SU-DHL-6 (cell line): ENCODE measurements around the gene UMODL1.

Experiments used
- H2AFZ ChIP-seq: fragments of 200-600 bp; sonication (generic); 2 replicates; pipeline ENCODE4 v1.6.1; 2014; ENCODE audit warnings: low read depth, mild to moderate bottlenecking, moderate library complexity, mixed read lengths, antibody characterized with exemption, low read length; ENCODE audit not compliant: severe bottlenecking
- H3F3A ChIP-seq: fragments of 200-600 bp; shearing (Covaris generic); 2 replicates; pipeline ENCODE4 v1.6.0; 2016; ENCODE audit warnings: antibody characterized with exemption, mild to moderate bottlenecking; ENCODE audit not compliant: insufficient read depth
- H3K27ac ChIP-seq: fragments of 200-600 bp; sonication (generic); 2 replicates; pipeline ENCODE4 v1.5.1; 2016; ENCODE audit warnings: low read depth, mild to moderate bottlenecking, low read length, moderate library complexity, mixed read lengths
- H3K27me3 ChIP-seq: fragments of 200-600 bp; sonication (generic), shearing (Covaris generic); 2 replicates; pipeline ENCODE4 v1.6.0; 2014; ENCODE audit warnings: mild to moderate bottlenecking, low read length
- H3K36me3 ChIP-seq: fragments of 200-600 bp; sonication (generic); 2 replicates; pipeline ENCODE4 v1.6.1; 2014; ENCODE audit warnings: mild to moderate bottlenecking, low read length, mixed read lengths
- H3K4me2 ChIP-seq: fragments of 300-600, 200-600 bp; shearing (Covaris generic), sonication (generic); 2 replicates; pipeline ENCODE4 v1.6.0; 2014; ENCODE audit warnings: low read length, low read depth, mild to moderate bottlenecking; ENCODE audit not compliant: poor library complexity, severe bottlenecking
- H3K4me3 ChIP-seq: fragments of 200-600 bp; sonication (generic); 2 replicates; pipeline ENCODE4 v1.5.1; 2014; ENCODE audit warnings: antibody characterized with exemption, low read length, mild to moderate bottlenecking, mixed read lengths; ENCODE audit not compliant: insufficient read depth, poor library complexity, severe bottlenecking
- H3K79me2 ChIP-seq: fragments of 200-600 bp; sonication (generic); 2 replicates; pipeline ENCODE4 v1.6.1; 2014; ENCODE audit warnings: mild to moderate bottlenecking, low read length, moderate library complexity; ENCODE audit not compliant: insufficient read depth
- H3K9ac ChIP-seq: fragments of 200-600 bp; sonication (generic); 2 replicates; pipeline ENCODE4 v1.7.0; 2014; ENCODE audit warnings: mild to moderate bottlenecking, low read length
- H3K9me2 ChIP-seq: fragments of 200-600 bp; sonication (generic); replicated peaks from 2 replicates; pipeline ENCODE4 v1.6.1; 2014; ENCODE audit warnings: low read length; ENCODE audit not compliant: insufficient read depth
- H3K9me3 ChIP-seq: fragments of 200-600 bp; sonication (generic); 2 replicates; pipeline ENCODE4 v1.6.1; 2014; ENCODE audit warnings: low read length, mixed read lengths; ENCODE audit not compliant: insufficient read depth
- H4K20me1 ChIP-seq: fragments of 200-600 bp; sonication (generic); 2 replicates; pipeline ENCODE4 v1.6.1; 2014; ENCODE audit warnings: low read depth, mild to moderate bottlenecking, antibody characterized with exemption, low read length, moderate library complexity, mixed read lengths
- CTCF ChIP-seq: fragments of 200-600 bp; sonication (generic); IDR thresholded peaks from one replicate; pipeline ENCODE4 v1.5.1; 2017; ENCODE audit warnings: antibody characterized with exemption, mild to moderate bottlenecking, low read length, moderate library complexity; ENCODE audit not compliant: insufficient read depth, poor library complexity, severe bottlenecking
- EZH2phosphoT487 ChIP-seq: fragments of 200-600 bp; sonication (generic), shearing (Covaris generic); conservative IDR thresholded peaks from 2 replicates; pipeline ENCODE4 v1.6.1; 2018; ENCODE audit warnings: mild to moderate bottlenecking, antibody characterized with exemption, low read length, moderate library complexity, mixed read lengths

The UMODL1 gene

GRCh38 chr21:42172596-42173483, 101.7 kb downstream of the UMODL1 start:
- no peak overlapping the region for H3K4me3 ChIP-seq
- H3K4me2 ChIP-seq: no peak overlapping the region
- no peak overlapping the region for H2AFZ ChIP-seq
- H3K79me2 ChIP-seq: no peaks in the 10 kb centered on the region
- no peaks in the 10 kb centered on the region for H3K27me3 ChIP-seq
- no peaks in the 10 kb centered on the region for H3K9me3 ChIP-seq
- TF ChIP-seq CTCF: no peak
- H3K36me3 ChIP-seq: no peaks in the 10 kb centered on the region
- no peaks in the 10 kb centered on the region; the same call in 1 of the 2 replicates for H3F3A ChIP-seq
- H3K9ac ChIP-seq: no peak overlapping the region
- no peaks in the 10 kb centered on the region for H3K9me2 ChIP-seq
- H3K27ac ChIP-seq: no peak overlapping the region
- H4K20me1 ChIP-seq: no peaks in the 10 kb centered on the region

- no peaks in the 10 kb centered on the region for H4K20me1 ChIP-seq
- H3K4me3 ChIP-seq: no peak overlapping the region
- TF ChIP-seq EZH2phosphoT487: no peak
- TF ChIP-seq CTCF: no peak
- no peaks in the 10 kb centered on the region for H3K79me2 ChIP-seq
- no peaks in the 10 kb centered on the region for H3K36me3 ChIP-seq
- H2AFZ ChIP-seq: no peak overlapping the region
- no peak overlapping the region for H3K9ac ChIP-seq
- no peaks in the 10 kb centered on the region for H3K9me2 ChIP-seq
- H3K27ac ChIP-seq: no peak overlapping the region
- no peaks in the 10 kb centered on the region for H3K27me3 ChIP-seq
- no peaks in the 10 kb centered on the region for H3K9me3 ChIP-seq
- H3K4me2 ChIP-seq: no peak overlapping the region
- no peaks in the 10 kb centered on the region; the same call in 1 of the 2 replicates for H3F3A ChIP-seq
These were observed 103.1 kb downstream of the UMODL1 start for GRCh38 chr21:42174173-42174572.

- H3K4me2 ChIP-seq: no peak overlapping the region
- H4K20me1 ChIP-seq: no peaks in the 10 kb centered on the region
- no peaks in the 10 kb centered on the region for H3K9me2 ChIP-seq
- no peak for TF ChIP-seq EZH2phosphoT487
- TF ChIP-seq CTCF: no peak
- H3K9me3 ChIP-seq: no peaks in the 10 kb centered on the region
- H3K27me3 ChIP-seq: no peaks in the 10 kb centered on the region
- H3K36me3 ChIP-seq: no peaks in the 10 kb centered on the region
- H3F3A ChIP-seq: no peaks in the 10 kb centered on the region; the same call in 1 of the 2 replicates
- no peak overlapping the region for H3K4me3 ChIP-seq
- no peak overlapping the region for H2AFZ ChIP-seq
- no peak overlapping the region for H3K27ac ChIP-seq
- H3K79me2 ChIP-seq: no peaks in the 10 kb centered on the region
- no peak overlapping the region for H3K9ac ChIP-seq
These were observed 104.1 kb downstream of the UMODL1 start for GRCh38 chr21:42175110-42175710.
